ENCODE measurements around the gene MATN1. TPM values are rescaled to one million over a fixed set of nuclear protein-coding genes. Genes with fewer than 3 reads are reported as not detected.

Gene MATN1
- total RNA-seq, 1 experiment from 2014 or later, result not detected

DNA sequence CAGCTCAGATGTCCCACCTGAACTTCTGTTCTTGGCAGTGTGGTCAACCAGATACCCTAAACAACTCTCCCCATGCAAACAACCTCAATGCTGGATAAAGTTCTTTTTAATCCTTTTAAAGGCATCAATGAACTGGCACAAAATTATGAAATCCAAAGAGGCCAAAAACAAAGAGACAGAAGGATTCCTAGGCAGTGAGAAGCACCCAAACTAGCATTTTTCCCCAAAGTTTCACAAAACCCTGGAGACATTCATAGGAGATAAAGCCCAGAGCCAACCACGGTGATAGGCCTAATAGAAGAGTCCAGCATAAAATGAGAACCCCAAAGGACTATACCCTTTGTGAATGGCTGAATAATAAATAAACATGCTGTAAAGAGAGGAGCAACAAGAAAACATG is 50.7 kb downstream of the MATN1 start:
- Histone ChIP-seq H3K9me3 (peaks cover 18% of the 10 kb centered on the region), H3K4me3 (no peak overlapping the region), H3K36me3 (no peaks in the 10 kb centered on the region), H3K27me3 (no peaks in the 10 kb centered on the region)
- no peak for DNase-seq

DNA sequence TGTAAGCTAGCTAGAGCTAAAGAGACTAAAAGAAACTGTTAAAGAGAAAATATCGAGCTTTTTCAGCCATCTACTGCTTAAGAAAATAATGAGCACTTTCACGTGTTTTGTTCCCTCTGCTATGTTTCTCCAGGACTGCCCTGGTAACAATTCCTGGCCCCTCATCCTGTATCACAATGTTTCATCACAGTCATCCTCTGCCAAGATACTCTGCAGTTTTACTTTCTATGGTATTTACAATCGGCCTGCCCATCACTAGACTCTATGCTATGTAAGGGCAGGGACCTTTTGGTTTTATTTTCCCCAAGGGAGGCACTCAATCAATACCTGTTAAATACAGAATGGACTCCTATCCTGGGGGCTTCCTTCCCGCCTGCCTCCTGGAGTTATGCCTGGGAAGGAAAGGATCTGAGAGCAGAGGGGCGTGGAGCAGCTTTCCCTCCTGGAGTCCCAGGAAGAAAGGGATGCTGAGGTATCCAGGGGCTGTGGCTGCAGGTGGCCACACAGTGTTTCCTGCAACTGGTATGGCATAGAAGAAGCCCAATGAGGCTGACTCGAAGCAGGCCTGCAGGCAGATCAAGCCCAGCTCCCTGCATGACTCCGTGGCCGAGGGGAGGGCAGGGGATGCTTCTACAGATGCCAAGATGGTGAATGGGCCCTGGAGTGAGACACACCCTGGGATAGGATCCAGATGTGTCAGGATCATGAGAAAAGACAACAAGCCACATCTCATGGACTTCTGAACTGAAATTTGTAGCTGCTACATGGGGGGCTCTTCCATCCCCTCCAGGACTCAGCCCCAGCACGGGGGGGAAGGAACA is 52.9 kb downstream of the MATN1 start:
- Histone ChIP-seq H3K36me3 (no peaks in the 10 kb centered on the region), H3K27me3 (no peaks in the 10 kb centered on the region), H3K9me3 (peaks cover 7% of the 10 kb centered on the region; the same call in 1 of the 2 replicates), H3K4me3 (no peak overlapping the region)
- DNase-seq, result peak; percentile 89

DNA sequence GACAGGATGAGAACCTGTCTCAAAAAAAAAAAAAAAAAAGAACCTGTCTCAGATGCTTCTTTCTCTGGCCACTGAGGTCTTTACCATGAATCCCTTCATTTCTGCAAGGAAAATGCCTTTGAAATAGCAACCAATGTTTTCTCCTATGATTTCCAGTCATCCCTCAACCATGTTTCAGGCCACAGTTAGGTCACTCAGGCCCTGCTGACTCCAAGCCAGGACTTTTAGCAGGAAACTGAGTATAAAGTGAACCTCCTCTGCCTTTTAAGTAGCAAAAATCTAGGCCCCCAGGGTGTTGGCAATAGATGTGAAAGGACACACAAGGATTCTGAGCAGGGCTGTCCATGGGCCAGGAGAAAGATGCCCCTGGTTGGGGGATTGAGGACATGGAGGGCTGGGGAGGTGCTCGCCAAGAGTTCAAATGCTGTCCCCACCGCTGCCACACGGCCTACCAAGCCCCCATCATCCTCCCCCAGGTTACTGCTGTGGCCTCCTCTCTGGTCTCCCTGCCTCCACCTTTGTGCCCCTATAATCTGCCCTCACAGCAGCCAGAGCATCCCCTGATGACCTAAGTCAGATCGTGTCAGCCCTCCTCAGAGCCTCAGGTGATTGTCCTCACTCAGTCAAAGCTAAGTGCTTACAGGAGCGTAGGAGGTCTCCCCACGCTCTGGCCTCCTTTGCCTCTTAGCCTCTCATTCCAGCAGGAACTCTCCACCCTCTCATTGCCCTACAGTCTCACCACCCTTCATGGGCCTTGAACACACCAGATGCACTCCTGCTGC is 54.6 kb downstream of the MATN1 start:
- H3K36me3 ChIP-seq, result no peaks in the 10 kb centered on the region
- H3K4me3 ChIP-seq, result no peak overlapping the region
- no peaks in the 10 kb centered on the region for H3K27me3 ChIP-seq
- H3K9me3 ChIP-seq, result peaks cover 3% of the 10 kb centered on the region; the same call in 1 of the 2 replicates
- no peak for DNase-seq

DNA sequence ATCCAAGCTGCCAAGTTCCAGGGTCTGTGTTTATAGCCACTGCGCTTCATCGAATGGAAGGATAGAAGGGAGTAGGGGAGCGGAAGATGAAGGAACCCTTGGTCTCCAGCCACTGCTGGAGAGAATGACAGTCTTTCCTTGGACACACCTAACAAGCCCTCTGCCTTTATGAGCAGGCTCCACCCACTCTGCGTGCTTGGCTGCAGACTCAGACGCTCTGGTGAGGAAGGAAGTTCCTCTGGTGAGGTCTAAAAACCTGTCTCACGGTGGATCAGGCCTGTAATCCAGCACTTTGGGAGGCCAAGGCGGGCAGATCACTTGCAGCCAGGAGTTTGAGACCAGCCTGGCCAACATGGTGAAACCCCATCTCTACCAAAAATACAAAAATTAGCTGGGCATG is 55.4 kb downstream of the MATN1 start:
- no peaks in the 10 kb centered on the region for H3K36me3 ChIP-seq
- no peak for DNase-seq
- no peaks in the 10 kb centered on the region for H3K9me3 ChIP-seq
- H3K4me3 ChIP-seq, result no peak overlapping the region
- no peaks in the 10 kb centered on the region for H3K27me3 ChIP-seq

DNA sequence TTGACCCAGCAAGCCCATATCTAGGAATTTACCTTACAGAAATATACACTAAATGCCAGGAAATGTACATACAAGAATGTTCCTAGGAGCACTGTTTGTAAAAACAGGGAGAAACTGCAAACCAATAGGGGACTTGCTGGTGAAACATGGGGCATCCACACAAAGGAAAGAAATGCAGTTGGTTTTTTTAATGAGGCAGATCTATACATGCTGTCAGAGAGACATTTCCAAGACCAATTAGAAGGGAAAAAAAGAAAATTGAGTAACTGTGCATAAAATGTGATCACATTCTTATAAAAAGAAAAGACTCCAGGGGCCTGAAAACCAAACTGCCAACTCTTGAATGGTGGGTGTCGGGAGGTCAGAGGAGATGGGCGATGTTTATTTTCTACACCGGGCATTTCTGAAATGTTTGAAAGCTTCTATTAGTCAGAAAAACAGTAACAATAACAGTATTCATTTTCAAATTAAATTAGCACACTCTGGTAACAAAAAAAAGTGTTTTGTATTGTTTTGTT is 56.6 kb downstream of the MATN1 start:
- DNase-seq, result no peak
- Histone ChIP-seq H3K27me3 (no peaks in the 10 kb centered on the region), H3K36me3 (no peaks in the 10 kb centered on the region), H3K9me3 (no peaks in the 10 kb centered on the region), H3K4me3 (no peak overlapping the region)

DNA sequence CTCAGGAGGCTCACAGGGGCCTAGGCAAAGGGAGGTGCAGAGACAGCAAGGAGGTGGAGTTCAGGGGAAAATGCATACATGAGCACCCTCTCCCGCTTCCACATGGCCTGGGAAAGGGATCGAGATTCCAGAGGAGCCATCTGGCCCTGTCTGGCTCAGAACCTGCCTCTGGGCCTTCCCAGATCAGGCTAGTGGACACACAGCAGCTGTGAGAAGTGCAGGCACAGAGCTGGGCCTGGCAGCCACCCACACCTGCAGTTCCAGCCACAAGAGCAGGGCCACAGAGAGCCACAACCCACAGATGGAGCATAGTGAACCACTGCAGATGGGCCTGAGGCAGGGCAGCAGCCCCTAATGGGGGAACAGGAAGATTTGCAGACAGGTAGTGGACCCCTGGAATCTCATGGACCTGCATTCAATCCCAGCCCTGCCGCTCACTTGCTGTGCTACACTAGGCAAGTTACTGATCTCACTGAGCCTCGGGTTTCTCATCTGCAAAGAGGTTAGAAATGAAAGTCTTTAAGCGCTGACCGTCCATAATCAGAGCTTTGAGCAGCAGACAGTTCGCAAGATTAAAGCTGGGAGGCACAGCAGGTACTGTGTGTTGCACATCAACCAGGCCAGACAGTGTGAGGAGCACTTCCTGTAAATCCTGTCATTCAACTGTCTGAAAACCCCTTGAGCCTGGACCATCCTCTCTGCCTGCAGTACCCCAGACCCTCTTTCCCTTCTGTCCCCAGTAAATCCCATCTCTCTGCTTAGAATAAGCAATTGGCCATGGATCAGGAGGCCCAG is 58.0 kb downstream of the MATN1 start:
- DNase-seq, result no peak
- no peaks in the 10 kb centered on the region for H3K36me3 ChIP-seq
- H3K4me3 ChIP-seq, result no peak overlapping the region
- H3K27me3 ChIP-seq, result no peaks in the 10 kb centered on the region
- H3K9me3 ChIP-seq, result no peaks in the 10 kb centered on the region

DNA sequence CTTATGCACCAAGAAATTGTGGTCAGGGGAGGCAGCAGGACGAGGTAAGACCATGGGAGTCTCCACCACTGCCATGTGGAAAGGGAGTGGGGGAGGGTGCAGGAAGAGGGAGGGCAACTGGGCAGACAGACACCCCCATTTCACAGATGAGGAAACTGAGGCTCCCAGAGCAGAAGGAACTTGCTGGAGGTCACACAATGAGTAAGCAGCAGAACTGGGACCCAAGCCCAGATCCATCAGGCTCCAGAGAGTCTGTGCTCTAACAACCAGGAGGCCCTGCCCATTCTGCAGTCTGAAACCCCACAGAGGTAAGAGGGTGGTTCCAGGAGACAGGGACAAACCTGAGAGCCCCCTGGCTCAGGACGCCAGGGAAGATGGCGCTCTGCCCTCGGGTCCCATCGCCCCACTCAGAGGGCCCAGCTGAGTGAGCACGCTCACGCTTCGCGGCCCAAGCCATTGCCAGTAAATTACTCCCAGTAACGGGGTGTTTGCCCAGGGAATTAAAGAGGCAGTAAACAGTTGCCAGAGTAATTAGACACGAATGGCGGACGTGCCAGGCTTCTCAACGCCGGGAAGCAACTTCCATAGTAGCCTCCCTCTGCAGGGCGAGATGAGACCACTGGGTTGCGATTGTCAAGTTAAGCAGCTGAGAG is 59.2 kb downstream of the MATN1 start:
- Histone ChIP-seq H3K9me3 (no peaks in the 10 kb centered on the region), H3K4me3 (no peak overlapping the region), H3K36me3 (no peaks in the 10 kb centered on the region), H3K27me3 (no peaks in the 10 kb centered on the region)
- peak; percentile 46 for DNase-seq

DNA sequence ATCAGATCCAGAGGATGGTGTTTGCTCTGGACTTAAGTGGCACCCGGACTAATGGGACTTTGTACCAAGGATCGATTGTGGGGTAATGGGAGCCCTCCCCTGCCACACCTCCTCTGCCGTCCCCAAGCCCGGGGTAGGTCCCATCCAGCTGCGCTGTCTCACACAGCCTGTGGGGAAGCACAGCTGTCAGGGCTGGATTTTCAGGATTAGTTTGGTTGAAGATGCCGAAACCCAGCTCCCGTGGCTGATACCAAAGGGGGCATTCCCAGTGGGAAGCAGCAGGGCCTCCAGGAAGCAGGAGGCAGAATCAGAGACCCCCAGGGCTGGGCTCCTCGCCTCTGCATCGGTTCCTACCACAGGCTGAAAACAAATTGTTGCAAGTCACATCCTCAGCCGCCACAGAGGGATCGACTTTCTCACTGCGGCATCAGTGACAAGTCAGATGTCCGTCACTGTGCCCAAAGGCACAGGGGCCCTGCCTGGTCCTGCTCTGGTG is 59.7 kb downstream of the MATN1 start:
- DNase-seq, result no peak
- Histone ChIP-seq H3K4me3 (no peak overlapping the region), H3K27me3 (no peaks in the 10 kb centered on the region), H3K9me3 (no peaks in the 10 kb centered on the region), H3K36me3 (no peaks in the 10 kb centered on the region)

DNA sequence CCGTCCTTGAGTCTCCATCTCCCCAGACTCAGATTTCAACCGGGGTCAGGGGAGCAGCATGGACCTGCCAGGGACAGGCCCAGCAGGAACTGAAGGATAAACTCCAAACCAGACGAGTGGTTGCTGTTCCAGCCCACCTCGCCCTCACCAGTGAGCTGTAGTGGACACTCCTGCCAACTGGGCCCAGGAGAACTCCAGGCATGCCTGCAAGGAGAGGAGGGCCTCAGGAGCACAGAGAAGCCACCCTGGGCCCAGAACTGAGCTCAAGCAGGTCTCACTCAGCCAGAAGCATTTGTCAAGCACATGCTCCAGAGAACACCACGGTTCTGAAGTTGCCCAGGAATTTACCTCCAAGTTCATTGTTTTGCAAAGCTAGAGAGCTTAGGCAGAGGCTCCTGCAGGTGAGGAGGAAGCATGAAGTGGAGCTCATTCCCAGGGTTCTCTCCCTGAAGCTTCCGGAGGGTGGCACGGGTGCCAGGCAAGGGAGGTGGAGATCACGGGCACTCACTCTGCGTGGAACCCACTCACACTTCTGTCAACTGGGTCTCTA is 61.0 kb downstream of the MATN1 start:
- no peak for DNase-seq
- no peak overlapping the region for H3K4me3 ChIP-seq
- no peaks in the 10 kb centered on the region for H3K9me3 ChIP-seq
- H3K36me3 ChIP-seq, result no peaks in the 10 kb centered on the region
- no peaks in the 10 kb centered on the region for H3K27me3 ChIP-seq

DNA sequence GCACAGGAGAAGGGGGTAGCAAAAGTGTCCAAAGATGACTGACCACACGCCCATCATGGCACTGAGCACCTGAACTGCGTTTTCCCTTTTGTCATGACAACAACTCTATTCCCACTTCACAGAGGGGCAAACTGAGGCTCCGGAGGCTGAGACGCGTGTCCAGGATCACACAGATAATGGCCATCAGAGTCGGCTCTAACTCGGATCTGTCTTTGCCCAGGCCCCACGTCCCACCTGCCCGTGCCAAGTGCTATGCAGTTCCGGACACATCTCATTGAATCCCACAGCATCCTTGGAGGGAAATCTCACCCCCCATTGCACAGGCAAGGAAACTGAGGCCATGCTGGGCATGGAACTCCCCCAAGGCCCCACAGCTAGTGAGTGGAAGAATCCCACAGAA is 62.1 kb downstream of the MATN1 start:
- Histone ChIP-seq H3K36me3 (no peaks in the 10 kb centered on the region), H3K9me3 (no peaks in the 10 kb centered on the region), H3K27me3 (no peaks in the 10 kb centered on the region), H3K4me3 (no peak overlapping the region)
- DNase-seq, result no peak

Other genes starting within 250 kb of the MATN1 start
- gene LAPTM5, start 34.2 kb upstream of the MATN1 start, total RNA-seq (2014; rRNA removed; shearing (Covaris generic); ENCODE audit: low replicate concordance), result 0.30 TPM in 1 of 2 replicates, not detected in the other
- 12.1 and 12.3 TPM in 2 replicates for gene SDC3, start 185.2 kb upstream of the MATN1 start, total RNA-seq (2014; rRNA removed; shearing (Covaris generic); ENCODE audit: low replicate concordance)